HFF-Myc (cell line): ENCODE results near the gene MYH15.

Source experiments
- DNase-seq: peaks from one replicate; pipeline ENCODE4 v3.0.0-alpha.2; 2011; ENCODE audit warnings: low read depth; ENCODE audit errors: extremely low read depth
- H3K4me3 ChIP-seq: replicated peaks from 2 replicates; pipeline ENCODE4 v1.5.1; 2011; ENCODE audit warnings: low read depth, mild to moderate bottlenecking, control low read depth, low read length
- CTCF ChIP-seq: IDR thresholded peaks from 2 replicates; pipeline ENCODE4 v1.5.1; 2012; ENCODE audit warnings: mild to moderate bottlenecking, low read depth, low read length, control low read depth; ENCODE audit errors: missing control alignments

Gene MYH15

GRCh38 chr3:108510496-108510895 lies at the start of gene MYH15:
Gene MYH15, minus strand, starts transcription at chr3:108510596. Its CDS starts 66 bp downstream, at chr3:108510530.
- no peak within 1 kb of the TSS for H3K4me3 ChIP-seq
- no peak for TF ChIP-seq CTCF

GRCh38 chr3:108555966-108556581 lies 45.7 kb upstream of the MYH15 start:
- DNase-seq: no peak
- TF ChIP-seq CTCF: no peak
- no peak overlapping the region for H3K4me3 ChIP-seq

More at GRCh38 chr3:108510496-108510895, at the start of gene MYH15:
- DNase-seq: no peak

GRCh38 chr3:108554913-108555571 lies 44.6 kb upstream of the MYH15 start:
- no peak for DNase-seq
- TF ChIP-seq CTCF: no peak
- no peak overlapping the region for H3K4me3 ChIP-seq

- DNase-seq: no peak
- no peak overlapping the region for H3K4me3 ChIP-seq
- TF ChIP-seq CTCF: no peak
These were observed 43.8 kb upstream of the MYH15 start for GRCh38 chr3:108554229-108554628.

GRCh38 chr3:108552267-108553159 lies 42.1 kb upstream of the MYH15 start:
- H3K4me3 ChIP-seq: no peak overlapping the region
- DNase-seq: peak; percentile 15
- TF ChIP-seq CTCF: peak; percentile 14

GRCh38 chr3:108548886-108549285 lies 38.5 kb upstream of the MYH15 start:
- H3K4me3 ChIP-seq: no peak overlapping the region
- TF ChIP-seq CTCF: no peak
- DNase-seq: no peak
